ENCODE measurements around the gene RBMS3.
A peak's percentile ranks its signal among the peaks of the same experiment; 100 is the strongest.
"Not testable (repeated sequence)": the region's sequence is repeated elsewhere in the genome, so short reads cannot be mapped to it uniquely, and the experiment has no call there.

The RBMS3 gene

DNA sequence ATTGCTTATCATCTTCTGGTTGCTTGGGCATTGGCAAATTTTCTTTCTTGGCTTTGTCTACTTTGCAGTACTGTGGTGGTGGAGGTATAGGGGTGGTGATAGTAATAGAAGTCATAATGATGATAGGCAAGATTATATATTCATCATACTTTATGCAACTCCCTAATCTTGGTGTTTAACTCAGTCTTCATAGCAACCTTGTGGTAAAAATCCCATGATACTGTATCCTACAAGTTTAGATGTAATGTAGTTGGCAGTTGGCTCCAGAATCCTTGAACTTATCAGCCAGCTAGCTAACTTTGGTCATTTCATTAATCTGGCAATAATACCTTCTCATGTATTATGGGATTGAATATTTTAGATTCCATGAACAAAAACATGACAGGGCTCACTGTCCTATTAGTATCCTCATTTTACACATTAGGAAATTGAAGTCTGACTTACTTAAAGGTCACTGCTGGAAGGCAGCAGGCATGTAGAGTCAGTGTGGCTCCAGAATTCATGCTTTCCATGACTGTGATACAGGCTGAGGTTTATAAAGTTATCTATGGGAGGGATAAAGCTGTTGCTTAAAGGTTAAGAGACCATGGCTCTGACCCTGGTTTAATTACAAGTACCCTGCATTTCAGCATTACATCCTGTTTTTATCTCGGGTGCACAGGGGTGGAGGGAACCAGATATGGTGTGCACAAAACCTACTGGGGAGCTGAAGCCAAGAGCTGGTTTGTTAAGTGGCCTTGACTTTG is 33.3 kb downstream of the RBMS3 start:
- no peak for DNase-seq

DNA sequence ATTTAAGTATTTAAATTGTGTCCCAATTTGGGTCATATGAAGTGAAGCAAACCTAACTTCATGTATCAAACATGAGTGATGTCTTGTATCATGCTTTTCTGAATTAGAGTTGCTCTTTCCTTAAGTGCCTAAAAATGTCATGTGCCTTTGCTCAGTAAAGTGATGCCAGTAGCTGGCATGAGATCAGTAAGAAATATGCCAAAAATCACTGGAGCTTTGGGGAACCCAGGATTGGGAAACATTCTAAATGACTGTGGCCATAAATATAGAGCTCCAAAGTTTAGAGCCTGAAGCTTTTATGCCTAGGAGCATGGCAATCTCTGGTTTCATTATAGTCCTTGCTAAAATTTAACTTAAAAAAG is 33.8 kb downstream of the RBMS3 start:
- no peak for DNase-seq

DNA sequence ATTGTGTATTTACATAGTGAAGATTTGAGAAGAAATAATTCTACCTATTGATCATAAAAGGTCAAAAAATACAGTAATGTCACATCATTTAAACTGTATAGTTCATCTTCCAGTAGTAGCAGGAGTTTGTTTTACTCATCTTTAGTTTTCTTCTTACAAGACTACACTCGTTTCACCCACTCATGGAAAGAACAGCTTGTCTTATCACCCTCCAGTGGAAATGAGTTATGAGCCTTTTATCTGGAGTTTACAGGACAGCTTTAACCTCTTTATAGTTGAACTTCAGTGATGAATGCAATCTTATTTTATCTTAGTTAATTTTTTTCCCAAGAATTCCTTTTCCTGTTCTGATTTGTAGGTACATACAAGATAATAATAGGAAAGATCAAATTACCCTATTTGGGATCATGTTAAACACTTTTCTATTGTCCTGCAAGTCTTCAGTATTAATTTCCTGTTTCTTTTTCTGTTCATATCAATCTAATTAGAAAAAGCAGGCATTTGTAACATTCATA is 36.8 kb downstream of the RBMS3 start:
- DNase-seq: no peak

DNA sequence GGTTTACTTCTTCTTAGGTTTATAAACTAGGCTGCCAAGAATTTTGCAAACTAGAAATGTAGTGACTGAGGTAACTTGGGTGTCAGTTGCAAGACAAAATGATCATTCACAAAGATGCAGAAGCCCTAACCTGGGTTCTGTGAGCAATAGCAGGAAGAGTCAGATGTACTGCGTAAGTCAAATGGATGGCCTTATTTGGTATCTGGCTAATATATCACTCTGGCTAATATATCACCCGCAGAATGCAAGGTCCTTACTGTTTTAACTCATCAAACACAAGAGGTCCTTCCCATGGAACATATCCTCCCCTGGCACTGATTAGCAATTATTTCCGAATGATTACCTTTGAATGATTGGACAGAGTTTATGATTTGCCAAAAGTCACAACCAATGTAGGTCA is 37.4 kb downstream of the RBMS3 start:
- no peak for DNase-seq

DNA sequence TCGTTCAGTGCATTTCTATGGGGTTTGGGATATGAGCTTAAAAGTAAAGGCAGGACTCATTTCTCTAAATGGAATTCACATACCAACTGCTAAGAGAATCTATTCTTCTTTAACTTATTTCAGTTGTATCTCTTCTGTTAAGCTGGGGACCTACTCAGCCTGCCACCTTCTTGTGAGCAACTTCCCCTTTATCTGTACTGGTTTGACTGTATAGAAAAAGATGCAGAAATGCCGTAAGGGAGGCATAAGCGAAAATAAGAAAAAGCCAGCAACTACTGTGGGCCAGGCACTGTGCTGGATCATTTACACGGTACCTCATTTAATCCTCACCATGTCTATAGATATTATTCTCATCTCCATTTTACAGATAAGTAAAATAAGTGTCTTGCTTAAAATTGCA is 38.4 kb downstream of the RBMS3 start:
- DNase-seq: no peak

DNA sequence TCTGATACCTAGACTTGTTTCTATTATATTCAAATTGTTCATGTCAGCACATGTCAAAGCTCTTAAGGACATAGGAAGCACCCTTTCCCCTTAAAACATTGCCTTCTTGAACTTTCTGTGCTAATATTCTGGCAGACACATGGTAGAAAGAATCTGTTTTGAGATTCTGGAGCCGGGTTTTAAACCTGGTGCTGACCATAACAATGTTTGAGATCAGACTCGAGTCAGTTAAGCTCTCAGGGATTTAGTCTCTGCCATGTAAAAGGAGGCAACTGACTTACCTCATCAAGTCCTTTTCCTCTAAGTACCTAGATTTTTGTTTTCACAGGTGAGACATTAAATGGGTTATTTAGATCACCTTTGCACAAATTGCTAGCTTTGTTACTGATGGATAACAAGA is 38.9 kb downstream of the RBMS3 start:
- no peak for DNase-seq

DNA sequence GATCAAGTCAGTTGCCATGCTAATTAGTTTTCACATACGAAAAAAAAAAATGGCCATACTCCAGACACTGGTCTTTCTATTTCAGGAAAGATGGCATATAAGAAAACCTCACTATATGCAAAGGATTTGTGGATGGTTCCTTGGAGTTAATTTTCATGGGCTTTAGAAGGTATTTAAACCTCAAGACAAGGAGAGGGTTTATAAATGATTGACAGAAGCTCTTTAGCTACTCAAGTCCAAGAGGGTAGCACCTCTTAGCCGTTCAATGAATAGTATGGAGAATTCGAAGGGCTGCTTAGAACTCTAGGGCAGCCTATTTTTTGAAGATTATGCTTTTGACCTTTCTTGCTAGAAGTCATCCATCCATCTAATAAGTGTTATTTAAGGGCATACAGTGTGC is 41.7 kb downstream of the RBMS3 start:
- no peak for DNase-seq

DNA sequence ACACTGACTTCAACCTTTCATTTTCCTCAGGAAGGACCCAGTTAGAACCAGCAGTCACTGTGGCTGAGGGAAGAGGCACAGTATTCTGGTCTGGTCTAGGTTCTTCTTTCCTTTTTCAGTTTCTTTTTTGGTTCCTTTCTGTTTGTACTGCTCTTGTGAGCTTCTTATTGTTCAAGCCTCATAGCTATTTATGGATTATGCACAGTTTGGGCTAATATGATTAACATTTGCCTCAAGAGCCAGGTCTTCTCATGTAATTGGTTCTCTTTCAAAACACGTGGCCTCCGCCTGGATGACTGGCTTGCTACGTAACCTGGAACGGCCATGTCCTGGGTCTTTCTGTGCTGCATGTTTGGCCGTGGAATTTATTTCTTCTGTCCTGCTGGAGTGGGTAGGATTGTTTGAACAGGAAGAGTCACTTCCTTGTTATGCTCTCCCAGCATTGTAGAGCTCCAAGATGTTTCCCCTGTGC is 43.3 kb downstream of the RBMS3 start:
- no peak for DNase-seq

DNA sequence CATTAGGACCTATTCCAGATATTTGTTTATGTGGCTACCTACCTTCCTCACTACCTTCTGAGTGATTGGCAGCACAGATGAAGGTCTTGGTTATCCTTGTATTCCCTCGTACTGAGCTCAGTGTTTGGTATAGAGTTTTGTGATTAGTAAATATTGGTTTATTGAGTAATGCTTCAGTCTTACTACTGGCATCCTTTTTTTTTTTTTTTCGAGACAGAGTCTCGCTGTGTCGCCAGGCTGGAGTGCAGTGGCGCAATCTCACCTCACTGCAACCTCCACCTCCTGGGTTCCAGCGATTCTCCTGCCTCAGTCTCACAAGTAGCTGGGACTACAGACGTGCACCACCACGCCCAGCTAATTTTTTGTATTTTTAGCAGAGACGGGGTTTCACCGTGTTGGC is 45.7 kb downstream of the RBMS3 start:
- not testable (repeated sequence) for DNase-seq

DNA sequence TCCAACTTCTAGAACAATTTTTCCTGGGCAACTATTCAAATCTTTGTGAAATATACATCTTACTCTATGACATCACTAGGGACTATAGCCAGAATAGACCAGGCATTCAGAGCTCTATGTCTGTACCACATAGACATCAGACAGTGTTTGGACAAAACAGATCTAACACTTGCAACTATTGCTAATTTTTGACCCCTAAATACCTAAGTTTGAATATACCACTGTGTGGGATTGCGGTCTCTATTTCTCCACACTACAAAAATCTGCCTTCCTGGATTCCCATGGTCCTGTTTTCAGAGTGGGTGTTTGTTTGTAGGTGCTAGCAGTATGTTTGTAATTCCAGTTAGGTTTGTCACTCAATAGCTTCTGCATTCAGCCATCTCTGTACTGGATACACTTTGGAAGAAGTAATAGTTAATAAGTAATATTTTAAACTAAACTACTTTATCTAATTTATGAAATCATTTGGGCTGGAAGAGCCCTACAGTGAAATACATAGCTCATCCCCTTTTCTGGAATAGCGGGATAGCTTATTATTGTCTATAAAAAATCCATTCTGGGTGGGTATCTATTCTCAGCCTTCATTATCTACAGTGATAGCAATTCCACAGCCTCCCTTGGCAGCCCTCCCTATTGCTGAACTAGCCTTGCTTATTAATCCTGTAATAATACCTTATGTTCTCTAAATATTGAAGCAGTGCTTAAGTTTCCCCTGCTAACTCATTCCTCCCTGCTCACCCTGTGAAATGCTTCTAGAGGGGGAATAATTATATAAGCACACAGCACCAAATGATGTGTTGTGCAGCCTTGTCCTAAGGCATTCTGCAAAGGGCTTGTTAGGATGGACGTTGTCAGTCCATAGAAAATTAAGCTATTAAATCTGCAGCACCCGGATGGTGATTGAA is 49.4 kb downstream of the RBMS3 start:
- DNase-seq: no peak

DNA sequence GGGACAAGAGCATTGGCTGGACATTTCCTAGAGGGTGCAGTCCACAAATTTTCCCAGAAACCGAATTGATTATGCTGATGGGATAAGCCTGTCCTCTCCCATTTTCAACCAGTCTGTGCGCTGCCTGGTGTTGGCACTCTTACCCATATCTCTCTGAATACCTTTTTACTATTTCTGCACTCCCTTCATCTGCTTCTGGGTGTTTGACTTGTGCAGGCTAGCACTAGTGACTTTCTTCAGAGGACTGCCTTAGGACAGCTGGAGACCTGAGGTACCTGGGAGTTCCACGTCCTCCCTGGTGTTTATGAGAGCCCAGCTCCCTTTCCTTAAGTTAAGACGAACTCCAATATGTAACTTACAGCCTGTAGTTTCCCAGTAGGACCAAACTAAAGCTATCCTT is 50.2 kb downstream of the RBMS3 start:
- no peak for DNase-seq

DNA sequence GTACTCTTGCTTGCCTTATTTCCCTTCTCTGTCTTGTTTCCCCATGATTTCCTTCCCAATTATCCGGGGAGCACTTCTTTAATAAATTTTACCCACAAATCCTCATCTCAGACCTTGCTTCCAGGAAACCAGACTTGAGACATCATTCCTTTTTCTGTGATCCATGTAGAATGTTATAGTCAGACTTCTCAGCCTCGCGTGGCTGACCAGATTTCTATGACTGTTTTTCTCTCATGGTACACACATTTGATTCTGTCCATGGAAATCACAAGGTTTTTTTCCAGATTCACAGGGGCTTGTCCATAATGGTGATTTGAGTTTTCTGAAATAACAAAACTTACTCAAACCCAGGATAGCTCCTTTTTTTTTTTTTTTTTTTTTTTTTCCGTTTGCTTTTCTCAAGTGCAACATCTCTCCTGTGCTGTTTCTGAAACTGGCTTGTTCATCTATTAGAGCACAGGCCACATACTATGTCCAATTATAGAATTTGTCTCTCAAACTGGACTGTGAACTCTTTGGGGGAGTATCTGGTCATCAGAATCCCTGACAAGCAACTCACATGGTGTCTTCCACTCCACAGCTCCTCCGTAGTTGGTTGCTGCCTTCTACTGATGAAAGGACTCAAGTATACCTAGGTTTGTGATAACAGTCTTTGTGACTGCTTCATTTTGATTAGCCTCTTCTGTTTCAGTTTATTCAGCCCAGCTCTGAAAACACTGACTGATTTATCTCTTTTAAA is 50.8 kb downstream of the RBMS3 start:
- DNase-seq: no peak

DNA sequence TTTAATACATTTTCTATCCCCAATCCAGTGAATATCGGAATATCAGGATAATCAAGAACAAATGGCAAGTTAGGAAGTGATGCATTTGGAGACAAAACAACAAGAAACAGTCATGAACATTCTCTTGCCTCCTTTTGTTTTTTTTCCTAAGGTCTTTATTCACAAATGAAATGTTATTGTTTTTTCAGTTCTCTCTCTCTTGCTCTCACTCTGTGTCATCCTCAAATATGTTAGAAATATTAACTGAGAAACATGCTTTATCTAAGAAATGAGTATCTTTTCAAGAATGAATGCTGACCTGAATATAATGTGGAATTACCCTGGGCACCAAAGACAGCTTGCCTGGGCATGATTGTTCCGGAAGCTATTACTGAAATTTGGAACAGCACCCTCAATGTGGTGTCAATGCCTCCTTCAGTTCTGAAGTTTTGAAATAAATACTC is 51.3 kb downstream of the RBMS3 start:
- DNase-seq: no peak

DNA sequence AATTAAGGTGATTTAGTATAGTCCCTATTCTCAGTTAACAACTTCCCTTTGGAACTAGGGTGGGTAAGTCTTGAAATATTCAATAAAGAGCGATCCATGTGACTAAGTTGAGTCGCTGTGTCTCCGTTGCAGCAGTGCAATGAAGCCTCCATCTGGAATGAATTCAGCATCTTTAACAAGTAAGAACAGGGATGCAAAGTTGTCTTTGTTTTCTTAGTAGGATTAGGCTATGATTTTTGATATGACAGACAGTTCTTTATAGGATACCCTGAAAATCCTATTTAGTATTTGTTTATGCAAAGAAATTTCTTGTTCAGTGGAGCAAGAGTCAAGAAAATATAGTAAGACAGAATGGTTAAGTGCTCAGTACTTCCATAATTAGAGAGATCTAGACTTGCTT is 52.7 kb downstream of the RBMS3 start:
- no peak for DNase-seq

DNA sequence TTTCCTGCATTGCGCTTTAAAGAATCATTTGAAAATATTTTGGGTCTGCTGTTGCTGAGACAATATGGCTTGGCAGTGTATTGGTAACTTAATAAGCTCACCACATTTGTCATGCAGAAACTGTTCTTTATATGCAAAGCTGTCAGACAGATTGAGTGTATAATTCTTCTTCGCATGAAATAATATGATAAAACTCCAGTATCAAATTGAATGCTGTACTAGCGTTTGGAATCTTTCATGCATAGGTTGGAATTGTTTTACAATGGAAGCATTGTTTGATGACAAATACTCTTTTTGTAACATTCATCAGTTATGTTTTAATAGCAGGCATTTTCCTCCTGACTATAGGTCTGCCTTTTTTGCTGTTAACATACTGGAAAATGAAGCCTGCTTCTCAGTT is 53.8 kb downstream of the RBMS3 start:
- DNase-seq: no peak

DNA sequence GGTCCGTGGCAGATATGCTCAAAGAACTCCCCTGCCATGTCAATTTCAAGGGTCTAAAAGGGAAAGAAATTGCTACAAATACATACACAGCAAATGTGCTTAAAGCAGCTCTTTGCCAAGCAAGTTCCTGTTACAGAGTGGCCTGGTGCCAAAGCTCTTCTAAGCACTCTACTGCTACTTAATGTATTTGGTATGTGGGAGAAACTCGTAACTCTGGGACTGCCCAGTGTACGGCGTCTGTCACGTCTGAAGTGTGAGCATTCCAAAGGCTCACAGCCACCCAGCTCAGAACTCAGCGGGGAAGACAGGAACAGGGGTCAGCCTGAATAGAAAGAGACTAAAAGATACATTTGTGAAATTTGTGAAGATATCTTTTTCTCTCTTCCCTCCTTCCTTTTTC is 54.6 kb downstream of the RBMS3 start:
- DNase-seq: peak; percentile 5

DNA sequence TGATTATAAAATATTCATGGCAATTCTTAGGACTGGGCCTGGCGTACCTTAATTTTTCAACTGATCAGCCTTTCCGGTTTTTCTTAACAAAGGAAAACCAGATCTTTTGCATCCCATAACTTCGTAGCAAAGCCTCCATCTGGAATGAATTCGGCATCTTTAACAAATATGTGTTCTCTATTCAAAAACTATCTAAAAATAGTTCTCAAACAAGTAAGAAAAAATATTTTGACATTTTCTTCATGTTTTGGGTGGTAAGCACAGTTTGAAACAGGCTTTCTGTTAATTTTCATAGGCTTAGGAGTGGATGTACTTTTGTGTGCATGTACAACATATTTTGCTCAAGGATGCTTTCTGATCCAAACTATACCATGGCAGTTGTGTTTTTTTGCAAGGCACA is 55.1 kb downstream of the RBMS3 start:
- DNase-seq: no peak

DNA sequence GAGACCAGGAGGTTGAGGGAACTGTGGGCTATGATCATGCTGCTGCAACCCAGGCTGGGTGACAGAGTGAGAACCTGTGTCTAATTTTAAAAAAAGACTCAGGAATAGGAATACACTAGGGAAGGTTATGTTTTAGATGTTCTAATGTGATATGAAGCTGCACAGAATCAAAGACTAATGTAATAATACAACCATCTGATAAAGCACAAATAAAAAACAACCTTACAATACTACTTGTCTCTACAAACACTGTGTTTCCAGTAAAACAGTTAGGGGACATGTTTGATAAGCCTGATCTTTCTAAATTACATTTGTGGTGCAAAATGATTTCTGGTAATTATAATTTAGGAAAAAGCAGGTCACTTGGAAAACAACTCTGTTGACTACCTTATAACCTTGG is 56.7 kb downstream of the RBMS3 start:
- no peak for DNase-seq

DNA sequence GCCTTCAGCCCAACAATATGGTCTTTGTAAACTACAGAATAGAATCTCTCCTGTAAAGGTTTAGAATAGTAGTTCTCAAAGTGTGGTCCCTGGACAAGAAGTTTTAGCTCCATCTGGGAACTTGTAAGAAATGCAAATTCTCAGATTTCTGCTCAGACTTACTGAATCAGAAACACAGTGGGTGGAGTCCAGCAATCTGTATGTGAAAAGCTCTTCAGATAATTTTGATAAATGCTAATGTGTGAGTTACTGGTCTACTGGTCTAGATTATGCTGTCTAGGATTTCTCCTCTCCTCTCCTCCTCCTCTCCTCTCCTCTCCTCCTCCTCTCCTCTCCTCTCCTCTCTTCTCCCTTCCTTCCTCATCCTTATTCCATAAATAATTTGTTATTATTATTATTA is 57.5 kb downstream of the RBMS3 start:
- DNase-seq: no peak

DNA sequence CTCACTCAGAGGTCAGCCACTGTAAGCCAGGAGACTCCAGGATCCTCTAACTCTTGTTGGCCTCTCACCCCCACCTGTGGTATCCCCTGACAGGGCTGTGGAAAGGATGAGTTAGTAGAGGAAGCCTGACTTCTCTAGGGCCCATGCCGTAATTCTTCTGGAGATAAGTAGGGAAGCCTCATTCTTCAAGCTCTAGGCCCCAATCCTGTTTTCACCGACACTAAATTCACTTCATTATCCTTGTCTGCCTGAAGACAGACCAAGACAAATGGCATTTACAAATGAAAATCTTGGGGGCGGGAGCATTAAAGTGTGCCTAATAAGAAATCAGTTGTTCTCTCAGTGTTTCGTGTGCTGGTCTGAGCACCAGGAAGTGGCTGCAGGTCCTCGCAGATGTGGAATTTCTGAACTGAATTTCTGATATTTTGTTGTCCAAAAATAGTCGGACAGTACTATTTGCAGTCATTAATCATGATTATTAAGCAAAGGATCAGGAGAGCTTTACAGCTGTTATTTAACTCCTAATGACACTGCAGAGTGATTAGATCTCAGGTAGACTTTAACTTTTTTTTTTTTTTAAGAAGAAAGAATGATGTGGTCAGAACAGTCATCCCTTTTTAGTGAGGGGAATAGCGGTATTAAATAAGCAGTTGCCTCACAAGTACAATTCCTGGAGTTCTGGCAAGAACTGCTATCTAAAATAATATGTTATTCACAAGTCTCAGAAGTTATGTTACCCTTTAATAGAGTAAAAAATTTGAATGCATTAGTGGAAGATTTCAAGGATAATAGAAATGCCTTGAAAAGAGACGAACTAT is 58.4 kb downstream of the RBMS3 start:
- no peak for DNase-seq

DNA sequence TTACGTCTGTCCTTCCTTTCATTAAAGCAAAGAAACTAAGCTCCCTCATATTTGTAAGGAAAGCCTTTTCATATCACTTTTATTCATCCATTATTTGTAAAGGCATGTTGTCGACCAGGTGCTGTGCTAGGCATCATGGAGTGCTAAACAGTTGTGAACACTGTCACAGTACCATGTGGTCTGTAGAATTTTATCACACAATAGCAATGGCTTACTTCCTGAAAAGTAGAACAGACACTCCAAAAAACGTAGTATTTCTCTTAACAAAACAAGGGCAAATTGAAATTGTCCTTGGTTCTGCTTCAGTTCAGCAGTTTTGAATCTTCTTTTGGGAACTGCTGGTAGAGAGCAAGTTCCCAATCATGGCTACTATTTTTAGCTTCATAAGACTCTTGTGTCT is 63.3 kb downstream of the RBMS3 start:
- DNase-seq: no peak

DNA sequence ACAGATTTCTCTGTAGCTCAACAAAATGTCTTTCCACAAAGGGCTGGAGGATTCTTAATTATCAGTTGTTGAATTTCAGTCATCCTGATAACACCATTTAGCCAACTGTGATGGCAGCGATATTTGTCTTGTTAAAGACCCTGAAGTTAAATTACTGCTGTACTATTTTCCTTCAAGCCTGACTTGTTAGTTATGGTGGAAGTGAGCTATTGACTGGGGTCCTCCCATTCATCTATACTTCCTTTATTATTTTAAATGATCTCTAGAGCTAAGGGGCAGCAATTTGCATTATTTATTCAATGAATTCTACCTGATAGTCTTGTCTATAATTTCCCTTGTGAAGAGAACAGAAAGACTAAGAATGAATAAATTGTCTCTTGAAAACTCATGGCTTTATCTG is 64.1 kb downstream of the RBMS3 start:
- DNase-seq: peak; percentile 2

Data from NCI-H1436 treated with DMSO at 0.1 percent for 48 hours (cell line).